T47D (cell line): ENCODE results near the gene TEKT5.

ENCODE experiments used
- DNase-seq, 2 experiments: peaks; one replicate each; pipeline versions ENCODE4 v3.0.0 to v3.0.0-alpha.2; 2011 to 2012; ENCODE audit warnings: low read depth in 1 of 2, low spot score in 1 of 2
- JUND ChIP-seq: IDR thresholded peaks from 2 replicates; pipeline ENCODE4 v1.6.1; 2012; ENCODE audit warnings: low read depth
- in situ Hi-C: cut with HindIII; loops from 2 replicates; pipeline ENCODE4 v1.10.0; 2016; ENCODE audit warnings: low sequenced_read_pairs, low pct_unique_long_range_greater_than_20kb

TEKT5 gene

GRCh38 chr16:10581507-10581906, 113.2 kb downstream of the TEKT5 start:
- no peak for TF ChIP-seq JUND
- in situ Hi-C loops = no loop called here
- no peak for DNase-seq

- TF ChIP-seq JUND = no peak
- DNase-seq = no peak
- in situ Hi-C loops = no loop called here
These were observed 113.9 kb downstream of the TEKT5 start for GRCh38 chr16:10580883-10581247.

DNA sequence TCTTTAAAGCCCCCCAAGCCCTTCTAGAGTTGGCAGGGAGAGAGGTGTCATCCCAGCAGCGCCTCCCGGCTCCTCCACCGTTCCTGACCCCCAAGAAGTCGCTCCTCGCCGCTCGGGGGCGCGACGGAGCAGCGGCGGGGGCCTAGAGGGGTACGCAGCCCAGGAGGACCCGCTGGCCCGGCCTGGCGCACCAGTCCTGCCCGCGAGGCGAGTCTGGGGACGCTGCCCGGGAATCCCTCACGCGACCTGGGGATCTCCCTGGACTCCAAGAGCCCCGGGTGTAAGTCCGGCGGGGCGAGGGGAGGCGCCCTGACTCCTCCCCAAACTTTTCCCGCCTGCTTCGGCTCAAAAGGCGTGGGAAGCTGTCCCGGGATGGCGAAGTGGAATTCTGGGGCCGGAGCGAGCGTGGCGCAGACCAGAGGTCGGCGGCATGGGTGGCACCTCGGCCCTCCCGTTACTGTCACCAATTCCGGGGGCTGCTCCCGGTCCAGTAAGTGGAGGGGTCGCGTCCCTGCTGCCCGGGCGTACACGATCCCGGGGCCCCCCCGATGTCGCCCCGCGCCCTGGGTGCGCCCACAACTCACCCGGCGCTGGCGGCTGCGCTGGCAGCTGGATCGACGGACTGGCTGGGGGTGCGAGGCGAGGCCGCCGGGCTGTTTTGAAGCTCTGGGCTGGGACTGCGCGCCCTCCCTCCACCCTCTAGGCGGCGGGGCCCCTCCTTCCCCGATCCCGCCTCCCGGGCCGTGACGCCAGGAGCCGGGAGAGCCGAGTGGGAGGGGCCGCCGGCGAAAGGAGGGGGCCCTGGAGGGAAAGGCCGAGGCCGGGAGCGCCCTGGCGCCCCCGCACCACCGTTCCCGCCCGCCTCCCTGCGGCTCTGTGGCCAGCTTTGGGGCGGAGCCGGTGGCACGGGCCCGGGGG, 114.5 kb downstream of the TEKT5 start, which contains the start of gene EMP2:
Gene EMP2, minus strand, starts transcription at position 634 of the 918 bp plus-strand sequence. CDS start 32,981 bp downstream, outside the sequence.
- in situ Hi-C loops = no loop called here
- TF ChIP-seq JUND = no peak
- DNase-seq = peak; percentile 80 to 91

- no peak for DNase-seq
- in situ Hi-C loops = no loop called here
- TF ChIP-seq JUND = no peak
These were observed 115.2 kb downstream of the TEKT5 start for GRCh38 chr16:10579575-10579964.

DNA sequence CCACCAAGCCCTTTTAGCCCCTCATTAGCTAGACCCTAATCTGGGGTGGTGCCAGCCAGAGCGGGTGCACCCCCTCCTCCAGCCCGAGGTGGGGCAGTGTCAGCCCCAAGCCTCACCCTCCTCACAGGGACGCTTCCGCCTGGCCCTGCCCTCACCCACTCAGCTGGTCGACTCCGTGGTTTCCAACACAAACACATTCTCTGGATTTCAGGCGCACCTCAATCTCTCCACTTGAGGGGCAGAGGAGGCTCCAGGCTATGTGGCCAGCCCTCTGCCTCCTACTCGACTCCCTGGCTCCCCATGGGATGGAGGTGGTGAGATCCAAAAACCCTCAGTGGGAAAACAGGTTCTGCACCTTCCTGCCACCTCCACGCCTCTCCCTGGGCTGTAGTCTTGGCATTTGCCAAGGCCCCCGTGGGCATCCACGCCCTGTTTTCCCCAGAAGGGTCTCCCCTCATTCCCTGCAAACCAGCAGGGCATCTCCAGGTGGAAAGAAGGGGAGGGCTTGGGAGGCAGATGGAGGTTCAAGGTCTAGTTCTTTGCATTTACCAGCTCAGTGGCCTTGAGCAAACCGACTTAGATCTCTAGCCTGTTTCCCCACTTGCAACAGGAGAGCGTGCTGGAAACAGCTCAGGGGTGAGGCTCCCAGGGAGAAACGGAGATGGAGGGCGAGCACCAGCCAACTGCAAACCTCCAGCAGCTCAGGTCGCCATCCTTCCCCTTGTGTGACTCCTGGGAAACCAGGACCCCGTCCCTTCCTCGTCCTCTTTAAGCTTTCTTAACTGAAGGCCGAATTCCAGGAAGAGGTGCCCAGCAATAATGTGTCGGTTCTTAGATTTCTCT, 116.0 kb downstream of the TEKT5 start:
- peak; percentile 38 to 86 for DNase-seq
- TF ChIP-seq JUND = no peak
- in situ Hi-C loops = no loop called here
